Measurements from ENCODE around the gene CST3.

The CST3 gene

GRCh38 chr20:23644164-23644563, 6.4 kb upstream of the CST3 start:
- no peak for DNase-seq
- TF ChIP-seq CTCF (IDR thresholded peaks at IDR 0.05; ENCODE audit: low read length) (no peak), EZH2 (optimal IDR thresholded peaks at IDR 0.05; ENCODE audit: low read depth, low read length) (no peak), EZH2phosphoT487 (IDR thresholded peaks at IDR 0.05; ENCODE audit: low read length) (no peak)
- Histone ChIP-seq H3K4me1 (ENCODE audit: low read length) (no peaks in the 10 kb centered on the region), H4K20me1 (ENCODE audit: insufficient read depth, low read length) (no peaks in the 10 kb centered on the region), H3K36me3 (replicated peaks; ENCODE audit: insufficient read depth, low read length) (no peaks in the 10 kb centered on the region), H3K9ac (ENCODE audit: low read length) (no peak overlapping the region), H3K4me3 (ENCODE audit: low read length) (no peak overlapping the region), H3K4me2 (ENCODE audit: low read depth, low read length) (no peak overlapping the region), H3K79me2 (ENCODE audit: low read length) (no peaks in the 10 kb centered on the region), H3K27me3 (replicated peaks; ENCODE audit: insufficient read depth, low read length) (no peaks in the 10 kb centered on the region), H3K9me2 (replicated peaks; ENCODE audit: insufficient read depth, low read length) (no peaks in the 10 kb centered on the region), H2AFZ (ENCODE audit: low read length) (no peak overlapping the region), H3K9me3 (replicated peaks; ENCODE audit: insufficient read depth, low read length) (no peaks in the 10 kb centered on the region), H3K27ac (ENCODE audit: low read length) (no peak overlapping the region), H3F3A (ENCODE audit: insufficient read depth, low read length) (no peaks in the 10 kb centered on the region)

GRCh38 chr20:23643659-23644058, 5.9 kb upstream of the CST3 start:
- no peaks in the 10 kb centered on the region for H3K79me2 ChIP-seq (ENCODE audit: low read length)
- no peak overlapping the region for H3K27ac ChIP-seq (ENCODE audit: low read length)
- H2AFZ ChIP-seq (ENCODE audit: low read length), result no peak overlapping the region
- TF ChIP-seq EZH2 (optimal IDR thresholded peaks at IDR 0.05; ENCODE audit: low read depth, low read length), result no peak
- TF ChIP-seq CTCF (IDR thresholded peaks at IDR 0.05; ENCODE audit: low read length), result no peak
- TF ChIP-seq EZH2phosphoT487 (IDR thresholded peaks at IDR 0.05; ENCODE audit: low read length), result no peak
- H3K9me3 ChIP-seq (replicated peaks; ENCODE audit: insufficient read depth, low read length), result no peaks in the 10 kb centered on the region
- no peak overlapping the region for H3K9ac ChIP-seq (ENCODE audit: low read length)
- no peaks in the 10 kb centered on the region for H3K4me1 ChIP-seq (ENCODE audit: low read length)
- no peaks in the 10 kb centered on the region for H3F3A ChIP-seq (ENCODE audit: insufficient read depth, low read length)
- H3K27me3 ChIP-seq (replicated peaks; ENCODE audit: insufficient read depth, low read length), result no peaks in the 10 kb centered on the region
- no peaks in the 10 kb centered on the region for H3K9me2 ChIP-seq (replicated peaks; ENCODE audit: insufficient read depth, low read length)
- no peaks in the 10 kb centered on the region for H4K20me1 ChIP-seq (ENCODE audit: insufficient read depth, low read length)
- DNase-seq, result no peak
- no peak overlapping the region for H3K4me3 ChIP-seq (ENCODE audit: low read length)
- no peak overlapping the region for H3K4me2 ChIP-seq (ENCODE audit: low read depth, low read length)
- no peaks in the 10 kb centered on the region for H3K36me3 ChIP-seq (replicated peaks; ENCODE audit: insufficient read depth, low read length)

- Histone ChIP-seq H3K9me3 (replicated peaks; ENCODE audit: insufficient read depth, low read length) (no peaks in the 10 kb centered on the region), H3F3A (ENCODE audit: insufficient read depth, low read length) (no peaks in the 10 kb centered on the region), H3K4me2 (ENCODE audit: low read depth, low read length) (no peak overlapping the region), H3K27me3 (replicated peaks; ENCODE audit: insufficient read depth, low read length) (no peaks in the 10 kb centered on the region), H4K20me1 (ENCODE audit: insufficient read depth, low read length) (no peaks in the 10 kb centered on the region), H3K4me1 (ENCODE audit: low read length) (no peaks in the 10 kb centered on the region), H3K27ac (ENCODE audit: low read length) (no peak overlapping the region), H3K4me3 (ENCODE audit: low read length) (no peak overlapping the region), H2AFZ (ENCODE audit: low read length) (no peak overlapping the region), H3K36me3 (replicated peaks; ENCODE audit: insufficient read depth, low read length) (no peaks in the 10 kb centered on the region), H3K79me2 (ENCODE audit: low read length) (no peaks in the 10 kb centered on the region), H3K9me2 (replicated peaks; ENCODE audit: insufficient read depth, low read length) (no peaks in the 10 kb centered on the region), H3K9ac (ENCODE audit: low read length) (no peak overlapping the region)
- no peak for DNase-seq
- TF ChIP-seq CTCF (IDR thresholded peaks at IDR 0.05; ENCODE audit: low read length), result no peak
These were observed 4.4 kb upstream of the CST3 start for GRCh38 chr20:23641936-23642751.

Measured in MM.1S (cell line).